HL-60 (cell line): Measurements from ENCODE around the gene DLX3.

ENCODE experiments used
- DNase-seq, 2 experiments: peaks; one replicate each; pipeline ENCODE4 v3.0.0-alpha.2; 2010 to 2020; ENCODE audit warnings: low read depth in 1 of 2, low spot score in 1 of 2
- H3K27ac ChIP-seq: fragments of 250-450 bp; sonication (Bioruptor Pico); replicated peaks from 2 replicates; pipeline ENCODE4 v1.5.1; 2020; ENCODE audit warnings: mild to moderate bottlenecking, moderate library complexity
- H3K27me3 ChIP-seq: fragments of 250-450 bp; sonication (Bioruptor Pico); 2 replicates; pipeline ENCODE4 v1.5.1; 2021; ENCODE audit warnings: mild to moderate bottlenecking, moderate library complexity; ENCODE audit not compliant: insufficient read depth, poor library complexity, severe bottlenecking
- H3K4me3 ChIP-seq: replicated peaks from 2 replicates; pipeline ENCODE4 v1.5.1; 2011; ENCODE audit warnings: mild to moderate bottlenecking, control low read depth, low read length; ENCODE audit not compliant: insufficient read depth
- CTCF ChIP-seq: IDR thresholded peaks from one replicate; pipeline ENCODE4 v1.5.1; 2011; ENCODE audit warnings: low read length, control low read depth, inconsistent platforms; ENCODE audit not compliant: insufficient read depth
- GABPA ChIP-seq: IDR thresholded peaks from 2 replicates; pipeline ENCODE4 v1.6.1; 2012; ENCODE audit warnings: low read depth
- POLR2AphosphoS5 ChIP-seq: IDR thresholded peaks from 2 replicates; pipeline ENCODE4 v1.6.1; 2012; ENCODE audit warnings: low read depth
- SPI1 ChIP-seq: IDR thresholded peaks from 2 replicates; pipeline ENCODE4 v1.6.1; 2012; ENCODE audit warnings: low read depth, mild to moderate bottlenecking, borderline replicate concordance
- TF ChIP-seq, protein P1 (sequence below): IDR thresholded peaks from 2 replicates; pipeline ENCODE4 v1.6.1; 2012; ENCODE audit warnings: low read depth; ENCODE audit not compliant: insufficient replicate concordance

Gene DLX3

GRCh38 chr17:49985310-49985990, 9.6 kb downstream of the DLX3 start:
- H3K27ac ChIP-seq, result no peak overlapping the region
- no peak for TF ChIP-seq GABPA
- no peak for TF ChIP-seq POLR2AphosphoS5
- no peak for TF ChIP-seq SPI1
- TF ChIP-seq CTCF, result no peak
- TF ChIP-seq, protein P1, sequence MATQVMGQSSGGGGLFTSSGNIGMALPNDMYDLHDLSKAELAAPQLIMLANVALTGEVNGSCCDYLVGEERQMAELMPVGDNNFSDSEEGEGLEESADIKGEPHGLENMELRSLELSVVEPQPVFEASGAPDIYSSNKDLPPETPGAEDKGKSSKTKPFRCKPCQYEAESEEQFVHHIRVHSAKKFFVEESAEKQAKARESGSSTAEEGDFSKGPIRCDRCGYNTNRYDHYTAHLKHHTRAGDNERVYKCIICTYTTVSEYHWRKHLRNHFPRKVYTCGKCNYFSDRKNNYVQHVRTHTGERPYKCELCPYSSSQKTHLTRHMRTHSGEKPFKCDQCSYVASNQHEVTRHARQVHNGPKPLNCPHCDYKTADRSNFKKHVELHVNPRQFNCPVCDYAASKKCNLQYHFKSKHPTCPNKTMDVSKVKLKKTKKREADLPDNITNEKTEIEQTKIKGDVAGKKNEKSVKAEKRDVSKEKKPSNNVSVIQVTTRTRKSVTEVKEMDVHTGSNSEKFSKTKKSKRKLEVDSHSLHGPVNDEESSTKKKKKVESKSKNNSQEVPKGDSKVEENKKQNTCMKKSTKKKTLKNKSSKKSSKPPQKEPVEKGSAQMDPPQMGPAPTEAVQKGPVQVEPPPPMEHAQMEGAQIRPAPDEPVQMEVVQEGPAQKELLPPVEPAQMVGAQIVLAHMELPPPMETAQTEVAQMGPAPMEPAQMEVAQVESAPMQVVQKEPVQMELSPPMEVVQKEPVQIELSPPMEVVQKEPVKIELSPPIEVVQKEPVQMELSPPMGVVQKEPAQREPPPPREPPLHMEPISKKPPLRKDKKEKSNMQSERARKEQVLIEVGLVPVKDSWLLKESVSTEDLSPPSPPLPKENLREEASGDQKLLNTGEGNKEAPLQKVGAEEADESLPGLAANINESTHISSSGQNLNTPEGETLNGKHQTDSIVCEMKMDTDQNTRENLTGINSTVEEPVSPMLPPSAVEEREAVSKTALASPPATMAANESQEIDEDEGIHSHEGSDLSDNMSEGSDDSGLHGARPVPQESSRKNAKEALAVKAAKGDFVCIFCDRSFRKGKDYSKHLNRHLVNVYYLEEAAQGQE, result no peak
- H3K27me3 ChIP-seq, result peaks cover 16% of the 10 kb centered on the region

GRCh38 chr17:49984776-49985175, 10.2 kb downstream of the DLX3 start:
- TF ChIP-seq SPI1 (no peak), CTCF (no peak), GABPA (no peak), POLR2AphosphoS5 (no peak)
- TF ChIP-seq, protein P1, result no peak
- peaks cover 14% of the 10 kb centered on the region for H3K27me3 ChIP-seq
- no peak for DNase-seq
- H3K27ac ChIP-seq, result no peak overlapping the region
- H3K4me3 ChIP-seq, result no peak overlapping the region

More at GRCh38 chr17:49985310-49985990, 9.6 kb downstream of the DLX3 start:
- no peak for DNase-seq
- no peak overlapping the region for H3K4me3 ChIP-seq

DNA sequence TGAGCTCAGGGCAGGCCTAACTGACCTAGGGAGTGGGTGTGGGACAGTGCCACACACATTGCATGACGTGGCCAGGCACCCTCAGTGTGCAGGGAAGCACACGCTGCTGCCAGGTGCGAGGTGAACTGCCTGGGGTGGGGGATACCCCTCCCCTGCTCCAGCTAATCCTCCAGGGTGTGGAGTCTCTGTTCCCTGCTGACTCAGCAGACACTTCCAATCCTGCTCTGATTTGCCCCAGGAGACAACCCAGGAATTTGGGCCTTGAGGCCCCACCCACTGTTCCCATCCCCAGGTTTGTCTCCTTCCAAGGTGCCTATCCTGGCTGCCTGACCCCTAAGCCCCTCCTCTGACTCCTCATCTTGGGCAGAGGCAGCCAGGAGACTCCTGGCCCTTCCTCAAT, 10.7 kb downstream of the DLX3 start:
- Histone ChIP-seq H3K27me3 (peaks cover 11% of the 10 kb centered on the region), H3K4me3 (no peak overlapping the region), H3K27ac (no peak overlapping the region)
- DNase-seq, result no peak
- TF ChIP-seq, protein P1, result no peak
- TF ChIP-seq GABPA, result no peak
- no peak for TF ChIP-seq SPI1
- TF ChIP-seq CTCF, result no peak
- no peak for TF ChIP-seq POLR2AphosphoS5
